Measurements from ENCODE around the gene SRBD1.
"Not testable (repeated sequence)": the region's sequence is repeated elsewhere in the genome, so short reads cannot be mapped to it uniquely, and the experiment has no call there.

Gene SRBD1

DNA sequence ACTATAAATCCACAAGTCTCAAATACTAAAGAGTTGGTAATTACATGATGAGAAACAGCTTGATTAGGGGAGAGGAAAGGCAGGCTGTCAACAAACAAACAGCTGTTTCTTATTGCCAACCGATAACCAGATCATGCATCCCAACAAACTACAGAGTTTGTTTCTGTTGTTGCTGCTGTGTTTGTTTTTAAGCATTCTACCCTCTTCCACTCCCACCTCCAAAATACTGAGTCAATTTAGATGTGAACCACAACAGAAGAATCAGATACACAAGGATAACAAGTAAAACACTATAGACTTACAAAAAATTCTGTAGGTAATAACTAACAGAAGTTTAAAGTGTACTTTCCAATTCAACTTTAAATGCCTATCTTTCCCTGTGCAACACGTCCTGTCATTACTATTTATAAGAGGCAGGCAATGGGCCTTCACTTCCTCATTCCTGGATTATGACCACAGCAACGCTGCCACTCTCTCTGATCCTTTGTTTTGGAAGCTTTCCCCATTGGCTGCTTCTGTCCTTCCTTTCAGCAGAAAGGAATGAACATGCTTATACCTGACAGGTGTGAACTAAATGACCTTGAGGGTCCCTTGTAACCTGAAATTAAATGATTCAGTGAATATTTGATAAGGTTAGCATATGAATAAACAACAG lies 152.0 kb downstream of the SRBD1 start:
- no peak for DNase-seq

GRCh38 chr2:45457211-45457945 lies 153.7 kb downstream of the SRBD1 start:
- no peak for DNase-seq

GRCh38 chr2:45452866-45453265 lies 158.2 kb downstream of the SRBD1 start:
- DNase-seq: no peak

DNA sequence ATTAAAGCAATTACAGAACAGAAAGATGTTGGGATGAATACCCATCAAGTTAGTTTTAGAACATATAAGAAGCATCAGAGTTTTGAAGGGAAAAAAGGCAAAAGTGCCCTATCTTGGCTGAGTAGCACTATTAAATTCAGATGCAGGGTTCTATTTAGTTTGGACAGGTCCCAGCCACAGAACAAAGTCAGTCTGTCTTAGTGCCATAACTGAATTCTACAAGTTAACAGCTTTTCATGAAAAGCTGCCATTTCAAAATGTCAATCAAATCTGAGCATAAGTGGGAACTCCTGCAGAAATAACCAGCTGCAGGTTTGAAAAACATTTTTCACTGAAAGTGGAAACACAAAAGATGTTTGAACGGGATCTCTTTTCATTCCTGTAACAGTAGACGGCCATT lies 160.4 kb downstream of the SRBD1 start:
- no peak for DNase-seq

GRCh38 chr2:45448217-45448616 lies 162.8 kb downstream of the SRBD1 start:
- no peak for DNase-seq

DNA sequence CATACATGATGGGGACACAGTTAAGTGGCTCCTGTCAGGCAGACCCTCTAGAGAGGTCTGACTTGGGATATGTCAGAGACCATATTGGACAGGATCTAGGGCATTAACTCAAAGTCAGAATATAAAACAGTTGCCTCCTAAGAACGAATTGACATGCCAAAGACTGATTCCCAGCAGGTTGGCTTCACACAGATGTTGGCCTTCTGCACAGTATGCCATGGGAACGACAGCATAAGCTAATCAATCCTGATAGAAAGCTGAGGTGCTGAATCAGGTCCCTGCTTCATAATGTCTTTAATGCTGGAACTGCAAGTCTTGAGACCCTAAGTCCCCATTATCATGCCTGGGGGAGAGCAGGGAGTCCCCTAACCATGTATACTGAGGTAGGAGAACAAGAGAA lies 165.1 kb downstream of the SRBD1 start:
- no peak for DNase-seq

DNA sequence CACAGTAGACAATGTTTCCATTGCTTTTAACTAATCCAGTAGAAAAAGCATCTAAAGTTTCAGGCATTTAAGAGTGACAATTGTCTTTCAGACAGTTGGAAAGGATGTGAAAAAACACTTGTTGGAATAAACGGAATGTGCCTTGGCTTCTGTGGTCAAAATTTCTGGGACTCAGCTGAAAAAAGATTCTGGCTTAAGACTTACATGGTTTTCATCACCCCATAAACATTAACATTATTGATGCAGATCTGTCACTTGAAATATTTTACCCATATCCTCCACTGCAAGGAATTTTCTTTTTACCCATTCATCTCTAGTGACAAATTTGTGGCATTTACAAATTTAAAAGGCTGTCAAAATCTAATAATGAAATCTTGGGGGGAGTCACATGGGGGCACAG lies 166.0 kb downstream of the SRBD1 start:
- no peak for DNase-seq

DNA sequence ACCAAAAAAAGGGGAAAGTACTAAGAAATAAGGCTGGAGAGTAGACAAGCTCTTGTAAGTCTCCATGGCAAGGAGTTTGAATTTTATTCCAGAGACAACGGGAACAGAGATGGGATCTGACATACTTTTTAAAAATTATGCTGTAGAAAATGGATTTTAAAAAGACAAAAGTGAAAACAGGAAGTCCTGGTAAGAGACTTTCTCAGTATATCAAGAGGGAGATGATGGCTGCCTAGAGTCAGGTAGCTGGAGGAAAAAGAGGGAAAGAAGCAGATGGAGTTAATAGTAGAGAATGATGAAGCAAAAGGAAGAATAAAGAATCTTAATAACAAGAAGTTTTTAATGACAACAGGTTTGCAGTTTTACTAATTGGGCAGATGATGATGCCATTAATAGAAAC lies 168.1 kb downstream of the SRBD1 start:
- no peak for DNase-seq

DNA sequence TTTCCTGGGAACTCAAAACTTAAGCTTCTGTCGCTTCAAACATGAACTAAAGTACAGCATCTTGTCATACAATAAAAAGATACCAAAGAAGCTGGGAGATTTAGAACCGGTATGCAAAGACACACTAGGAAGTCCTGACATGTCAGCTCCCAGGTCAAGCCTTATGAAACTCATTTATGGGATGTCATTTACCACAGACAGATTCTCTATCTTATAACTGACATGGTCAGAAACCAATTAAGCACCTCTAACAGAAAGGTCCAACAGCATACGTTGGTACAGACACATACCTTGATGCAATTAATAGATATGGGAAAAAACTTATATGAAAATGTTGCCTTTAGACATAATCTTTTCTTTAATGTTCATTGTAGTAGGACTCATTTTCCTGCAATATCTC lies 169.0 kb downstream of the SRBD1 start:
- no peak for DNase-seq

DNA sequence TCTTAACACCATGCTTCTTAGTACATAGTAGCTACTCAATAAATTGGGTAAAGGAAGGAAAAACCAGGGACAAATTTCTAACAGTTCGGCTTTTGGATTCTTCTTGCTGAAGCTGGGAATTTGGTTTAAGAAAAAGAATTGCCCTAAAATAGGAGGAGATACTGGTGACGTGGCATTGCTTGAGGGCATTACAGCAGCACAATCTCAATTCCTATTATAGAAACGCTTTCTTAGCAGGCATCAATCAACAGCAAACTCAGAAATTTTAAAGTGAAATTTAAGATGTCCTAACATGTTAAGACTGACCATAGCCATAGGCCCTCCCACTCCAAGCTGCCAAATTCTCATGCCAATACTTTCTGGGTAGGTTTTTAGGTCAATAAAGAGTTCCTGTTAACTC lies 169.5 kb downstream of the SRBD1 start:
- DNase-seq: no peak

DNA sequence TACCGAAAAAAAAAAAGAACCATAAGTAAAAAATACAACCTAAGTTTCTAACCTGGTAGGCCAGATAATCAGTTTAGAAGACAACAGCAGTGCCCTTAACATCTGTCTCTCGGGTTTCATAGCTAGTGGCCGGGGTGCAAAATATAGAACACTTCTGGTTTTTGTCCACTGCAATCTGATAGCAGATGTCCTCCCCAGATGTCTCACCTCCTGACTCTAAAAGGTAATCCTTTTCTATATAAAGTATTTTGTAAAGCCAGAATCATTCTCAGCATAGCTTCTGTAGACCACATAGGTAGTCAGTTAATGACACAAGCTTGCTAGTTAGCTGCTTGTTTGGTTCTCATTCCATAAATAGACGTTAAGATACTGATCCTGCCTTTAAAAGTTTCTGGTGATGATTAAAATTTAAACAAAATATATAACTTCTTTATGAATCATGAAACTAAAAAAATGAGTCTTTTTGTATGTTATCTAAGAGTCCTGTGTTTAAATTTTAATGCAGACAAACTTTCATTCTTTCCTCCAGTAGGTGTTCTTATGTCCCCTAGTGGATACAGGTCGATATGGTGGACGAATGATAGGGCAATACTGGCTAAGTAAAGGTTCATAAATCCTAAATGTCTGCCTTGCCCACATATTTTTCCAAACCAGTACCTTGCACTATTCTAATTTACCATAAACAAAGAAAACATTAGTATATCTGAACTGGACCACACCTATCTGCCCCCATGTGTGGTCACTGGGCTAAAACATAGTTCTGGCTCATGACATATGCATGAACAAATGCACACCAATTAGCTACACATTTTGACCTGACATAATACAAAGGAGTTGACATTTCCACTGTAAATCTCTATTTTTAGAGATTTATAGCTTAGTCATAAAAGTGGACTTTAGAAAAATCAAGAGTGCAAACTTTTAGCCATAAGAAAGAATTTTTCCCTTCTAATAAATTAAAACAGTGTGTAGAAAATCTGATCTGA lies 171.0 kb downstream of the SRBD1 start:
- no peak for DNase-seq

DNA sequence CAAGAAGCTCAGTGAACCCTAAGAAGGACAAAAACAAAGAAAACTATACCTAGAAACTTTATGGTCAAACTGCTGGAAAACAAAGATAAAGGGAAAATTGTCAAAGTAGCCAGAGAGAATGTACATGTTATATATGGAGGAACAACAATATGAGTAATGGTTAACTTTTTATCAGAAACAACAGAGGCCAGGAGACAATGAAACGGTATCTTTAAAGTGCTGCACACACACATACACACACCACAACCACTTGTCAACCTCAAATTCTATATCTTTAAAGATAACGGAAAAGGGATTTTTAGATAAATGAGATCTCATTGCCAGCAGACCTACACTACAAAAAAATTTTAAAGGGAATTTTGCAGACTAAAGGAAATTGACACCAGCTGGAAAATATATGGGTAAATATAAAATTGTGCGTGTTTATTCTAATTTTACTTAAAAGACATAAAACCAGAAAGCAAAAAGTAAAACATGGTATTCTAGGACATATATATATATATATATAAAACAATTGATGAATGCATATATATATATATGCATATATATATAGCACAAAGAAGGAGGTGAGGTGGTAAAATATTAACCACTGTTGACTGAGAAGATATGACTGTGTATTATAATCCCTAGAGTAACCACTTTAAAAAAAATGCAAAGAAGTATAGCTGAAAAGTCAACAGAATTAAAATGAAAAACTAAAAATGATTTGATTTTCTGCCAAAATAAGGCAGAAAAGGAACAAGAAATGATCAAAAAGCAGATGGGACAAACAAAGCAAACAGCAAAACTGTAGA lies 172.0 kb downstream of the SRBD1 start:
- DNase-seq: no peak

DNA sequence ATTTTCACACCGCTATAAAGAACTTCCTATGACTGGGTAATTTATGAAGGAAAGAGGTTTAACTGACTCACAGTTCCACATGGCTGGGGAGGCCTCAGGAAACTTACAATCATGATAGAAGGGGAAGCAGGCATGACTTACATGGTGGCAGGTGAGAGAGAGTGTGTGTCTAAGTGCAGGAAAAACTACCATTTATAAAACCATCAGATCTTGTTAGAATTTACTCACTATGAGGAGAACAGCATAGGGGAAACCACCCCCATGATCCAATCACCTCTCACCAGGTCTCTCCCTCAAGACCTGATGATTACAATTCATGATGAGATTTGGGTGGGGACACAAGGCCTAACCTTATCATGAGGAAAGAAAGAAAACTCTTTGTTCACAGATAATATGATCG lies 174.6 kb downstream of the SRBD1 start:
- no peak for DNase-seq

DNA sequence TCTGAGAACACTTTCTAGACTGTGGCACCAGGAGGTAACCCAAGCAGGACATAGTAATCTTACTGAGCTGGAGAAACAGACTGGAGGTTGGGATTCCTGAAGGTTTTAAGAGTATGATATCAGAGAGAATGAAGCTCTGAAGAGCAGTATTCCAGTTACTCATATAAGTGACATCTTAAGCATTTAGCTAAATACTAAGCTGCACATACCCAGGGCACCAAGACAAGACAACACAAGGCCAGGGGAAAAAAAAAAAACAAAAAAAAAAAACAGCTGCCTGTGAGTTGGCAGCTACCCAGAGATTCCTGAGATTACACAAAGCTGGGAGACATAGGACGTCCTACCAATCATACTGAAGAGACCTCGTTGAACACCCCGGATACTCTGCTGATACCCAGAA lies 175.8 kb downstream of the SRBD1 start:
- DNase-seq: no peak

DNA sequence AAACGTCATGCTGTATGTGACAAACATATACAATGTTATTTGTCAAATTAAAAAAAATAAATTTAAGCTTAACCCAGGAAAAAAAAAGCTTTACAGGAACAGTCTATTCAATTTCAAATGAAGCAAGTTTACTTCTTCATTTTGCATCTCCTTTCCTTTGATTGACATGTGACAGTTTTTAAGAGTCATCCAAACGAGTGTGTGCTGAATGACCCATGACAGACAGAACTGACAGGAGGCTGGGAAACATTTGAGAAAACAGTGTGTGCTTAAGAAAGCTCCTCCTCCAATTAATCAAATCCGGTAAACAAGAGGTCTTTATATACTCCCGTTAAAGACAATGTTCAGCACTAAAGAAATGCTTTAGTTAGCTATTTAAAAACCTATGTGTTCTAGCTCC lies 177.7 kb downstream of the SRBD1 start:
- no peak for DNase-seq

- DNase-seq: no peak
These were observed 178.7 kb downstream of the SRBD1 start for GRCh38 chr2:45432406-45432805.

- not testable (repeated sequence) for DNase-seq
These were observed 185.0 kb downstream of the SRBD1 start for GRCh38 chr2:45426025-45426424.

- DNase-seq: no peak
These were observed 188.1 kb downstream of the SRBD1 start for GRCh38 chr2:45422921-45423320.

DNA sequence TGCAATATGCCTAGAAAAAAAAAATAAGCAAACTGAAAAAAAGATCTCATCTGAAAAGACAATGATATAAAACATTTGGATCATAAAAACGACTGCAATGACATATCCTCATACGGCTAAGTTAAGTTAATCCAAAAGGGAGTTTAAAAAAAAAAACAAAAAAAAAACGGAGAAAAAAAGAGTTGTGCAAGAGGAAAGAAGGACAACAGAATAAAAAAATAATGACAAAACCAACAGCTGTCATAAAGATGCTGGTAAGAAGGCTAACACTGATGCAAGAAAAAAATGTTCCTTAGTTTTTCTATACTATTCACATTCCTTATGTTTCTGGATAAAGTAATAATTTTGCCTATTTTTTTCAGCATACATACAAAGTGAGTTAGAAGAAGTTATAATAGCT lies 192.5 kb downstream of the SRBD1 start:
- no peak for DNase-seq

- no peak for DNase-seq
These were observed 195.4 kb downstream of the SRBD1 start for GRCh38 chr2:45415534-45416123.

- DNase-seq: no peak
These were observed 198.2 kb downstream of the SRBD1 start for GRCh38 chr2:45412754-45413379.

- DNase-seq: no peak
These were observed 201.4 kb downstream of the SRBD1 start for GRCh38 chr2:45409677-45410076.

All from CD4-positive, alpha-beta T cell treated with Interleukin-6 for 4 hours (primary cell).